ENCODE data around the gene OTOG.

DNA sequence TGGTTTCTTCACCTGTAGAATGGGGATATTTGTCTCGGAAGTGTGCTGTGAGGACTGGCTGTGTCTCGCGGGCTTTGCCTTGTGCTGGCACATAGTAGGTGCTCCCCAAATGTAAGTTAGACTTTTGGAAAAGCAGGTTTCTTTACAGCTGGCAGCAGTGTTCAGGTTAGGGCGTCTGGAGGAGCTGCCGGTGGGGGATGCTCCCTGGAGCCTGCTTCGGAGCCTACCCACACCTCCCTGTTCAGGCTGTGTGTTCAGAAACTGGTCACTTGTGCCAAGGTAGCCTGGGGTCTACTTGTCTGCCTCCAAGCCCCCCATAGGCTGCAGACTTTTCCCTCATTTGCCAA lies 60.0 kb downstream of the OTOG start:
- TF ChIP-seq CTCF (IDR thresholded peaks at IDR 0.05) (no peak), POLR2A (IDR thresholded peaks at IDR 0.05) (no peak)
